ENCODE data around the gene ZNF598.
"Not testable (repeated sequence)": the region's sequence is repeated elsewhere in the genome, so short reads cannot be mapped to it uniquely, and the experiment has no call there.

Gene ZNF598

GRCh38 chr16:1957434-1958142, 52.0 kb downstream of the ZNF598 start:
- DNase-seq: not testable (repeated sequence)

GRCh38 chr16:1953734-1954133, 55.9 kb downstream of the ZNF598 start:
- DNase-seq: no peak

GRCh38 chr16:1950559-1950958, 59.1 kb downstream of the ZNF598 start:
- no peak for DNase-seq

- no peak for DNase-seq
These were observed 59.6 kb downstream of the ZNF598 start for GRCh38 chr16:1950047-1950446.

- no peak for DNase-seq
These were observed 60.1 kb downstream of the ZNF598 start for GRCh38 chr16:1949507-1949906.

Measured in CD4-positive, alpha-beta T cell treated with Interleukin-17A for 4 hours (primary cell).